ENCODE data around the gene LSAMP. TPM values are rescaled to one million over a fixed set of nuclear protein-coding genes. Genes with fewer than 3 reads are reported as not detected.
A peak's percentile ranks its signal among the peaks of the same experiment; 100 is the strongest.

The LSAMP gene
- total and polyA plus RNA-seq, 2 of the 13 experiments (the other 11 are each of a cell fraction or from before 2014, with no cell fraction given) = not detected

GRCh38 chr3:116150655-116151167 is 294.6 kb downstream of the LSAMP start:
- no peak for FAIRE-seq
- TF ChIP-seq SMAD3 (CRISPR knock-in tag; IDR thresholded peaks at IDR 0.05) (no peak), MAFK (conservative IDR thresholded peaks at IDR 0.05 in 1 of 2, IDR thresholded peaks at IDR 0.05 in 1 of 2; ENCODE audit: low read length in 2 of 2) (peak; percentile 59 to 85; a peak in 3 of 4 replicates), MAFF (IDR thresholded peaks at IDR 0.05; ENCODE audit: low read depth, low read length) (peak; percentile 76; the same call in 1 of the 2 replicates), ZNF775 (CRISPR knock-in tag; IDR thresholded peaks at IDR 0.05; ENCODE audit: borderline replicate concordance) (no peak)
- WGBS (ENCODE audit: low lambda C conversion rate) = 10% methylated on average over 1 of the region's 1 CpG

GRCh38 chr3:116148881-116149851 is 296.1 kb downstream of the LSAMP start:
- no peak overlapping the region for H3K4me3 ChIP-seq (replicated peaks in 1 of 3; ENCODE audit: insufficient read depth in 1 of 3, low read depth in 2 of 3, low read length in 3 of 3)
- WGBS (ENCODE audit: low lambda C conversion rate) = 14% methylated on average over 7 of the region's 7 CpGs
- ChIA-PET POLR2A (no interaction called here), CTCF (ENCODE audit: low intra/inter-chr PET ratio, low total read pairs) (no interaction called here)
- H3K4me1 ChIP-seq (ENCODE audit: insufficient read depth, low read length) = no peaks in the 10 kb centered on the region
- H3K27me3 ChIP-seq (ENCODE audit: control insufficient read depth in 1 of 2, insufficient read depth in 2 of 2, low read length in 2 of 2) = no peaks in the 10 kb centered on the region
- no peak overlapping the region for H3K27ac ChIP-seq (ENCODE audit: extremely low read length, insufficient read depth, low read length)
- ATAC-seq (peak; percentile 57; the same call in 2 of the 3 replicates), DNase-seq (ENCODE audit: low spot score) (peak; percentile 1), FAIRE-seq (no peak)
- H3K4me2 ChIP-seq (ENCODE audit: low read depth, low read length) = no peak overlapping the region
- H3K79me2 ChIP-seq (ENCODE audit: insufficient read depth, low read length) = no peaks in the 10 kb centered on the region
- no TSS peak for BruUV-seq (replicated peaks)
- no peak overlapping the region for H2AFZ ChIP-seq (ENCODE audit: low read length)
- in situ Hi-C loops (cut with HindIII; ENCODE audit: extremely low pct_ligation_motif_present, low pct_unique_long_range_greater_than_20kb) (no loop called here), intact Hi-C loops (cut with micrococcal nuclease; ENCODE audit: unreplicated experiment) (no loop called here)
- no peak overlapping the region for H3K9ac ChIP-seq (ENCODE audit: insufficient read depth, low read depth, low read length)
- peaks cover 4% of the 10 kb centered on the region; the same call in 1 of the 2 replicates for H3K9me3 ChIP-seq (ENCODE audit: low read length)
- no peaks in the 10 kb centered on the region for H4K20me1 ChIP-seq (ENCODE audit: insufficient read depth, low read length)
- no peaks in the 10 kb centered on the region for H3K36me3 ChIP-seq (replicated peaks in 1 of 2; ENCODE audit: control insufficient read depth in 1 of 2, insufficient read depth in 2 of 2, low read length in 2 of 2)
- no peak for TF ChIP-seq NR2F1 (CRISPR knock-in tag; IDR thresholded peaks at IDR 0.05)
- 0 out of 2 replicates have a peak, but pooled peaks have one; percentile 25 for TF ChIP-seq RERE (CRISPR knock-in tag; IDR thresholded peaks at IDR 0.05; ENCODE audit: low read depth)
- no peak for TF ChIP-seq HIC2 (CRISPR knock-in tag; IDR thresholded peaks at IDR 0.05; ENCODE audit: low read depth)
- no peak for TF ChIP-seq REL (CRISPR knock-in tag; conservative IDR thresholded peaks at IDR 0.05)

More at GRCh38 chr3:116150655-116151167, 294.6 kb downstream of the LSAMP start:
- in situ Hi-C loops (cut with HindIII; ENCODE audit: extremely low pct_ligation_motif_present, low pct_unique_long_range_greater_than_20kb) = no loop called here
- Histone ChIP-seq H3K4me2 (ENCODE audit: low read depth, low read length) (no peak overlapping the region), H3K9me3 (ENCODE audit: low read length) (peaks cover 4% of the 10 kb centered on the region; the same call in 1 of the 2 replicates), H3K36me3 (replicated peaks in 1 of 2; ENCODE audit: control insufficient read depth in 1 of 2, insufficient read depth in 2 of 2, low read length in 2 of 2) (no peaks in the 10 kb centered on the region), H3K27me3 (ENCODE audit: control insufficient read depth in 1 of 2, insufficient read depth in 2 of 2, low read length in 2 of 2) (no peaks in the 10 kb centered on the region), H3K4me1 (ENCODE audit: insufficient read depth, low read length) (no peaks in the 10 kb centered on the region), H3K79me2 (ENCODE audit: insufficient read depth, low read length) (no peaks in the 10 kb centered on the region), H3K27ac (ENCODE audit: extremely low read length, insufficient read depth, low read length) (no peak overlapping the region), H2AFZ (ENCODE audit: low read length) (no peak overlapping the region), H3K9ac (ENCODE audit: insufficient read depth, low read depth, low read length) (no peak overlapping the region), H4K20me1 (ENCODE audit: insufficient read depth, low read length) (no peaks in the 10 kb centered on the region), H3K4me3 (replicated peaks in 1 of 3; ENCODE audit: insufficient read depth in 1 of 3, low read depth in 2 of 3, low read length in 3 of 3) (no peak overlapping the region)
- intact Hi-C loops (cut with micrococcal nuclease; ENCODE audit: unreplicated experiment) = no loop called here
- POLR2A ChIA-PET = no interaction called here
- no TSS peak for BruUV-seq (replicated peaks)
- ATAC-seq = no peak
- CTCF ChIA-PET (ENCODE audit: low intra/inter-chr PET ratio, low total read pairs) = no interaction called here
- no peak for DNase-seq (ENCODE audit: low spot score)

Data from HepG2 (cell line).